ENCODE results near the gene TENT5C. TPM values are rescaled to one million over a fixed set of nuclear protein-coding genes. Genes with fewer than 3 reads are reported as not detected.

TENT5C gene
- polyA plus RNA-seq, 1 of the 3 experiments (the other 2 are of a cell fraction) = 0.90 TPM

- H4K20me1 ChIP-seq (ENCODE audit: insufficient read depth) = no peaks in the 10 kb centered on the region
- H2AFZ ChIP-seq (ENCODE audit: low read depth) = no peak overlapping the region
- 59% methylated on average over 11 of the region's 11 CpGs for WGBS (ENCODE audit: low lambda C conversion rate)
- H3K4me1 ChIP-seq (ENCODE audit: control insufficient read depth in 1 of 2, insufficient read depth in 2 of 2, low read depth in 1 of 2, low read length in 1 of 2) = peaks cover 8 to 11% of the 10 kb centered on the region in 2 experiments; a peak in 2 of 4 replicates
- H3K79me2 ChIP-seq (ENCODE audit: insufficient read depth) = no peaks in the 10 kb centered on the region
- no peaks in the 10 kb centered on the region for H3F3A ChIP-seq (replicated peaks; ENCODE audit: insufficient read depth)
- POLR2A ChIA-PET = no interaction called here
- no peaks in the 10 kb centered on the region for H3K9me2 ChIP-seq
- TF ChIP-seq FOXJ3 (CRISPR knock-in tag; IDR thresholded peaks at IDR 0.05) (no peak), EZH2phosphoT487 (IDR thresholded peaks at IDR 0.05; ENCODE audit: borderline replicate concordance, low read depth) (no peak), IRF3 (IDR thresholded peaks at IDR 0.05; ENCODE audit: low read depth, low read length) (no peak), GATA2 (CRISPR knock-in tag; IDR thresholded peaks at IDR 0.05) (no peak), CTCF (IDR thresholded peaks at IDR 0.05) (no peak), TEAD4 (IDR thresholded peaks at IDR 0.05; ENCODE audit: borderline replicate concordance, insufficient read depth) (no peak), USF2 (IDR thresholded peaks at IDR 0.05; ENCODE audit: borderline replicate concordance, low read depth, low read length) (no peak), JUND (IDR thresholded peaks at IDR 0.05) (no peak), RFX5 (IDR thresholded peaks at IDR 0.05; ENCODE audit: low read length) (no peak), FOSL2 (IDR thresholded peaks at IDR 0.05; ENCODE audit: borderline replicate concordance, low read depth) (no peak), PBX3 (IDR thresholded peaks at IDR 0.05) (no peak), NFIC (IDR thresholded peaks at IDR 0.05; ENCODE audit: borderline replicate concordance) (no peak), ZBTB33 (IDR thresholded peaks at IDR 0.05; ENCODE audit: borderline replicate concordance, low read depth) (no peak), GABPA (IDR thresholded peaks at IDR 0.05; ENCODE audit: low read depth) (no peak), POLR2AphosphoS5 (IDR thresholded peaks at IDR 0.05; ENCODE audit: low read depth, low read length) (no peak), TCF12 (IDR thresholded peaks at IDR 0.05) (no peak)
- H3K4me3 ChIP-seq (ENCODE audit: low read depth in 2 of 2, low read length in 1 of 2) = no peak overlapping the region
- H3K4me2 ChIP-seq = no peak overlapping the region
- CTCF ChIA-PET = interaction anchor here (0.8 to 1.3 kb wide), 3 partner anchors 10 to 242 kb away, joined by 3 read pairs; no protein-coding TSS in a partner anchor
- no peak overlapping the region for H3K27ac ChIP-seq (ENCODE audit: low read depth in 2 of 2, low read length in 1 of 2)
- no peaks in the 10 kb centered on the region for H3K9me3 ChIP-seq
- H3K9ac ChIP-seq = no peak overlapping the region
- H3K36me3 ChIP-seq (replicated peaks in 1 of 2; ENCODE audit: control insufficient read depth in 1 of 2, insufficient read depth in 2 of 2, low read length in 1 of 2) = no peaks in the 10 kb centered on the region
- DNase-seq = no peak
- H3K27me3 ChIP-seq (ENCODE audit: insufficient read depth) = no peaks in the 10 kb centered on the region
Measured at GRCh38 chr1:117653732-117654492, 48.1 kb downstream of the TENT5C start.
